ENCODE measurements around the gene HS6ST1.

GRCh38 chr2:128343459-128343858 lies 24.8 kb upstream of the HS6ST1 start:
- TF ChIP-seq CTCF (IDR thresholded peaks at IDR 0.05) (no peak), POLR2A (IDR thresholded peaks at IDR 0.05) (no peak)

Measured in testis (tissue), 2 donors.